Measurements from ENCODE around the gene SEC24A. TPM values are rescaled to one million over a fixed set of nuclear protein-coding genes. Genes with fewer than 3 reads are reported as not detected.
"Not testable (repeated sequence)": the region's sequence is repeated elsewhere in the genome, so short reads cannot be mapped to it uniquely, and the experiment has no call there.

Gene SEC24A
- total RNA-seq, 1 donor from 2014 or later, result 48.2 TPM

- TF ChIP-seq CTCF (IDR thresholded peaks at IDR 0.05), result no peak
- H3K4me3 Mint-ChIP-seq (ENCODE audit: unreplicated experiment), result no peak overlapping the region
- H3K27me3 Mint-ChIP-seq (ENCODE audit: low read depth), result no peaks in the 10 kb centered on the region
- no peak overlapping the region for H3K27ac Mint-ChIP-seq (ENCODE audit: unreplicated experiment)
- peak; percentile 11 for DNase-seq (ENCODE audit: low spot score)
- H3K9me3 Mint-ChIP-seq (ENCODE audit: low read depth), result no peaks in the 10 kb centered on the region
- H3K4me1 Mint-ChIP-seq (ENCODE audit: low read depth), result no peaks in the 10 kb centered on the region
- no peaks in the 10 kb centered on the region for H3K36me3 Mint-ChIP-seq (ENCODE audit: low read depth)
These were observed 9.8 kb upstream of the SEC24A start for GRCh38 chr5:134638760-134639201.

GRCh38 chr5:134642931-134643530, 5.6 kb upstream of the SEC24A start:
- Mint-ChIP-seq H3K9me3 (ENCODE audit: low read depth) (no peaks in the 10 kb centered on the region), H3K27ac (ENCODE audit: unreplicated experiment) (no peak overlapping the region), H3K4me3 (ENCODE audit: unreplicated experiment) (no peak overlapping the region), H3K27me3 (ENCODE audit: low read depth) (no peaks in the 10 kb centered on the region), H3K36me3 (ENCODE audit: low read depth) (no peaks in the 10 kb centered on the region), H3K4me1 (ENCODE audit: low read depth) (peaks cover 6% of the 10 kb centered on the region)
- no peak for DNase-seq (ENCODE audit: low spot score)
- no peak for TF ChIP-seq CTCF (IDR thresholded peaks at IDR 0.05)

GRCh38 chr5:134647750-134648424, 698 bp upstream of the SEC24A start:
- no peaks in the 10 kb centered on the region for H3K27me3 Mint-ChIP-seq (ENCODE audit: low read depth)

GRCh38 chr5:134649163-134649835, 714 bp downstream of the SEC24A start:
- TF ChIP-seq CTCF (IDR thresholded peaks at IDR 0.05), result no peak
- H3K4me3 Mint-ChIP-seq (ENCODE audit: unreplicated experiment), result peak overlapping the region; percentile 90
- DNase-seq (ENCODE audit: low spot score), result peak; percentile 91
- peaks cover 32% of the 10 kb centered on the region for H3K4me1 Mint-ChIP-seq (ENCODE audit: low read depth)
- no peaks in the 10 kb centered on the region for H3K27me3 Mint-ChIP-seq (ENCODE audit: low read depth)
- peak overlapping the region; percentile 99 for H3K27ac Mint-ChIP-seq (ENCODE audit: unreplicated experiment)
- H3K36me3 Mint-ChIP-seq (ENCODE audit: low read depth), result peaks cover 4% of the 10 kb centered on the region
- no peaks in the 10 kb centered on the region for H3K9me3 Mint-ChIP-seq (ENCODE audit: low read depth)

More at GRCh38 chr5:134647750-134648424, 698 bp upstream of the SEC24A start:
- peaks cover 31% of the 10 kb centered on the region for H3K4me1 Mint-ChIP-seq (ENCODE audit: low read depth)
- H3K36me3 Mint-ChIP-seq (ENCODE audit: low read depth), result peaks cover 4% of the 10 kb centered on the region
- no peak for DNase-seq (ENCODE audit: low spot score)
- H3K9me3 Mint-ChIP-seq (ENCODE audit: low read depth), result no peaks in the 10 kb centered on the region
- H3K4me3 Mint-ChIP-seq (ENCODE audit: unreplicated experiment), result peak overlapping the region; percentile 90
- H3K27ac Mint-ChIP-seq (ENCODE audit: unreplicated experiment), result peak overlapping the region; percentile 99
- TF ChIP-seq CTCF (IDR thresholded peaks at IDR 0.05), result no peak

GRCh38 chr5:134650660-134651059, 2.1 kb downstream of the SEC24A start:
- Mint-ChIP-seq H3K4me3 (ENCODE audit: unreplicated experiment) (peak overlapping the region; percentile 90), H3K27ac (ENCODE audit: unreplicated experiment) (peak overlapping the region; percentile 99), H3K4me1 (ENCODE audit: low read depth) (peaks cover 37% of the 10 kb centered on the region)
- not testable (repeated sequence) for H3K36me3 Mint-ChIP-seq (ENCODE audit: low read depth); H3K9me3 Mint-ChIP-seq (ENCODE audit: low read depth); H3K27me3 Mint-ChIP-seq (ENCODE audit: low read depth); DNase-seq (ENCODE audit: low spot score)

Measured in chondrocyte (in vitro differentiated cells).